HepG2 (cell line): ENCODE results near the gene GPATCH3. TPM values are rescaled to one million over a fixed set of nuclear protein-coding genes. Genes with fewer than 3 reads are reported as not detected.
A peak's percentile ranks its signal among the peaks of the same experiment; 100 is the strongest.

ENCODE experiments used
- ATAC-seq: fragments of 200-7000 bp; cut with Tn5 transposase; 3 replicates; pipeline ENCODE4 v1.9.1; 2020; ENCODE audit warnings: mild to moderate bottlenecking, moderate library complexity
- BruUV-seq: library from RNA; stranded (reverse); fragments of 400-500 nt; replicated peaks from 2 replicates; lab custom pipeline; 2021; lab: Mats Ljungman, UMichigan
- CTCF ChIA-PET: fragments of 300-600 bp; formaldehyde crosslinking; extraction: SDS; loops from one replicate; lab custom pipeline; 2021; ENCODE audit warnings: low total read pairs, inconsistent platforms, low intra/inter-chr PET ratio; lab: Yijun Ruan, JAX
- POLR2A ChIA-PET: fragments of 350-600 bp; sonication (Branson Sonifier 250); formaldehyde crosslinking; loops from one replicate; lab custom pipeline; 2020; ENCODE audit warnings: antibody characterized with exemption, inconsistent platforms; lab: Yijun Ruan, JAX
- DNase-seq: peaks from one replicate; pipeline ENCODE4 v3.0.0-alpha.2; 2015; ENCODE audit warnings: low spot score
- FAIRE-seq: peaks from 3 replicates; lab custom pipeline; 2011; peaks lifted over from hg19 to GRCh38; lab: Jason Lieb, UNC
- H2AFZ ChIP-seq: one replicate; pipeline ENCODE4 v1.6.1; 2011; ENCODE audit warnings: low read length, inconsistent platforms
- H3K27ac ChIP-seq: fragments of 300-600 bp; 3 replicates; pipeline ENCODE4 v1.8.0; 2011; ENCODE audit warnings: mixed run types, mild to moderate bottlenecking, mixed read lengths, low read length, inconsistent platforms; ENCODE audit not compliant: insufficient read depth; ENCODE audit errors: extremely low read length
- H3K27me3 ChIP-seq, 2 experiments: fragments of 200-600 bp in 1 of 2; 2 replicates in 1 of 2; 3 replicates in 1 of 2; pipeline versions ENCODE4 v1.6.0 to v1.8.0; 2011; ENCODE audit warnings: low read length in 2 of 2, mild to moderate bottlenecking in 2 of 2, moderate library complexity in 2 of 2, inconsistent platforms in 1 of 2; ENCODE audit not compliant: insufficient read depth in 2 of 2, control insufficient read depth in 1 of 2
- H3K36me3 ChIP-seq, 2 experiments: fragments of 200-600 bp in 1 of 2; replicated peaks in 1 of 2; 2 replicates in 1 of 2; 3 replicates in 1 of 2; pipeline versions ENCODE4 v1.5.1 to v1.8.0; 2011; ENCODE audit warnings: low read length in 2 of 2, inconsistent platforms in 1 of 2; ENCODE audit not compliant: insufficient read depth in 2 of 2, control insufficient read depth in 1 of 2
- H3K4me1 ChIP-seq: 2 replicates; pipeline ENCODE4 v1.5.1; 2012; ENCODE audit warnings: low read length, inconsistent platforms; ENCODE audit not compliant: insufficient read depth
- H3K4me2 ChIP-seq: 2 replicates; pipeline ENCODE4 v1.6.0; 2011; ENCODE audit warnings: low read depth, low read length, inconsistent platforms
- H3K4me3 ChIP-seq, 3 experiments: fragments of 200-600 bp in 1 of 3; sonication (generic), shearing (Covaris generic) in 1 of 3; replicated peaks in 1 of 3; 2 replicates each; pipeline ENCODE4 v1.5.1; 2011 to 2016; ENCODE audit warnings: low read length in 3 of 3, inconsistent platforms in 2 of 3, low read depth in 2 of 3, mild to moderate bottlenecking in 2 of 3, control low read depth in 1 of 3, mixed read lengths in 1 of 3; ENCODE audit not compliant: insufficient read depth in 1 of 3
- H3K79me2 ChIP-seq: one replicate; pipeline ENCODE4 v1.6.1; 2011; ENCODE audit warnings: low read length, inconsistent platforms; ENCODE audit not compliant: insufficient read depth
- H3K9ac ChIP-seq: 2 replicates; pipeline ENCODE4 v1.6.0; 2011; ENCODE audit warnings: mild to moderate bottlenecking, low read depth, low read length, inconsistent platforms; ENCODE audit not compliant: insufficient read depth
- H3K9me3 ChIP-seq: 2 replicates; pipeline ENCODE4 v1.5.1; 2012; ENCODE audit warnings: mild to moderate bottlenecking, low read length
- H4K20me1 ChIP-seq: 2 replicates; pipeline ENCODE4 v1.6.0; 2011; ENCODE audit warnings: inconsistent platforms, mild to moderate bottlenecking, low read length, moderate library complexity; ENCODE audit not compliant: insufficient read depth
- GLI4 ChIP-seq: sonication (generic); formaldehyde crosslinking; IDR thresholded peaks from 2 replicates; pipeline ENCODE4 v1.5.1; 2020; ENCODE audit warnings: missing genetic modification reagents, mild to moderate bottlenecking, moderate library complexity, borderline replicate concordance
- KDM5A ChIP-seq: fragments of 200-600 bp; sonication (generic); IDR thresholded peaks from 2 replicates; pipeline ENCODE4 v1.7.0; 2018; ENCODE audit warnings: antibody characterized with exemption, mild to moderate bottlenecking, low read length, borderline replicate concordance
- NCOA1 ChIP-seq: sonication (generic); formaldehyde crosslinking; IDR thresholded peaks from 2 replicates; pipeline ENCODE4 v1.9.0; 2021; ENCODE audit warnings: missing genetic modification reagents
- NFKBIZ ChIP-seq: IDR thresholded peaks from 2 replicates; pipeline ENCODE4 v1.6.1; 2018; ENCODE audit warnings: missing genetic modification reagents, missing compliant biosample characterization
- NFRKB ChIP-seq: fragments of 450-650 bp; IDR thresholded peaks from 2 replicates; pipeline ENCODE4 v1.6.1; 2017
- RBM39 ChIP-seq: fragments of 200-400 bp; formaldehyde crosslinking; IDR thresholded peaks from one replicate; pipeline ENCODE4 v1.6.1; 2018; ENCODE audit warnings: antibody characterized with exemption, mild to moderate bottlenecking, low read depth, low read length; ENCODE audit not compliant: poor library complexity, severe bottlenecking
- RFXAP ChIP-seq: sonication (generic); formaldehyde crosslinking; IDR thresholded peaks from 2 replicates; pipeline ENCODE4 v1.4.0; 2020; ENCODE audit warnings: missing genetic modification reagents, borderline replicate concordance
- SSRP1 ChIP-seq: IDR thresholded peaks from 2 replicates; pipeline ENCODE4 v1.6.1; 2016; ENCODE audit warnings: control low read depth
- STAT6 ChIP-seq: sonication (generic); formaldehyde crosslinking; IDR thresholded peaks from 2 replicates; pipeline ENCODE4 v1.4.0; 2020; ENCODE audit warnings: missing genetic modification reagents, mild to moderate bottlenecking, borderline replicate concordance
- XRCC5 ChIP-seq: fragments of 200-400 bp; formaldehyde crosslinking; optimal IDR thresholded peaks from 2 replicates; pipeline ENCODE3; 2017; ENCODE audit warnings: mild to moderate bottlenecking, low read length
- ZC3H13 ChIP-seq: sonication (generic); formaldehyde crosslinking; IDR thresholded peaks from 2 replicates; pipeline ENCODE4 v1.8.1; 2023; ENCODE audit warnings: mild to moderate bottlenecking, missing genetic modification reagents, moderate library complexity
- ZNF326 ChIP-seq: sonication (generic); formaldehyde crosslinking; IDR thresholded peaks from 2 replicates; pipeline ENCODE4 v1.4.0; 2020; ENCODE audit warnings: missing genetic modification reagents, borderline replicate concordance
- ZNF773 ChIP-seq: sonication (generic); formaldehyde crosslinking; IDR thresholded peaks from 2 replicates; pipeline ENCODE4 v1.4.0; 2020; ENCODE audit warnings: missing genetic modification reagents, borderline replicate concordance
- ZSCAN21 ChIP-seq: sonication (generic); formaldehyde crosslinking; IDR thresholded peaks from 2 replicates; pipeline ENCODE4 v1.8.0; 2022; ENCODE audit warnings: mild to moderate bottlenecking, missing genetic modification reagents, moderate library complexity, borderline replicate concordance
- WGBS: methylation state at CpG from one replicate; pipeline ENCODE4 v1.1.6; 2017; ENCODE audit warnings: low lambda C conversion rate; 5-methylcytosine and 5-hydroxymethylcytosine counted together
- in situ Hi-C: cut with HindIII; loops from 2 replicates; pipeline ENCODE4 v1.10.0; 2017; ENCODE audit warnings: low pct_unique_long_range_greater_than_20kb; ENCODE audit not compliant: extremely low pct_ligation_motif_present
- intact Hi-C: fragments of 100-400 bp; cut with micrococcal nuclease; formaldehyde crosslinking; loops from one replicate; pipeline ENCODE4 v1.10.0; 2022; ENCODE audit not compliant: unreplicated experiment
- polyA plus RNA-seq, 8 experiments: library from polyadenylated mRNA; depleted of rRNA in 3 of 8; stranded (reverse) in 7 of 8; unstranded in 1 of 8; fragments of >200 nt; fragmentation: Illumina TruSeq in 4 of 8; extraction: Trizol in 4 of 8; gene quantifications; 2 replicates each; pipeline versions ENCODE4 v1.2.1 to v1.2.3, GENCODE V29; 2011 to 2016; ENCODE audit warnings: low read depth in 4 of 8, missing spikeins in 1 of 8, mixed read lengths in 1 of 8; ENCODE audit not compliant: insufficient read depth in 1 of 8
- total RNA-seq, 5 experiments: library from RNA; depleted of rRNA; stranded (reverse); fragments of >200 nt; fragmentation: Illumina TruSeq; extraction: Trizol; gene quantifications; 2 replicates each; pipeline ENCODE4 v1.2.3, GENCODE V29; 2016; ENCODE audit warnings: low read depth in 1 of 5
- TF ChIP-seq, protein P1 (sequence below): sonication (generic); formaldehyde crosslinking; IDR thresholded peaks from 2 replicates; pipeline ENCODE4; 2020; ENCODE audit warnings: missing genetic modification reagents, mild to moderate bottlenecking, borderline replicate concordance
- TF ChIP-seq, protein P2 (sequence below): sonication (generic); formaldehyde crosslinking; IDR thresholded peaks from 2 replicates; pipeline ENCODE4 v1.5.0; 2020; ENCODE audit warnings: missing genetic modification reagents, mild to moderate bottlenecking, borderline replicate concordance
- TF ChIP-seq, protein P3 (sequence below): sonication (generic); formaldehyde crosslinking; IDR thresholded peaks from 2 replicates; pipeline ENCODE4 v1.8.1; 2023; ENCODE audit warnings: mild to moderate bottlenecking, missing genetic modification reagents

The GPATCH3 gene
- total and polyA plus RNA-seq, 2 of the 13 experiments (the other 11 are each of a cell fraction or from before 2014, with no cell fraction given): 8.3 to 11.0 TPM

GRCh38 chr1:26890467-26890796, 9.8 kb downstream of the GPATCH3 start:
- H3K4me2 ChIP-seq: peak overlapping the region; percentile 91
- H3K4me3 ChIP-seq: peak overlapping the region; percentile 80 to 99 (median 95); a peak in 5 of 6 replicates
- no peaks in the 10 kb centered on the region for H3K9me3 ChIP-seq
- no peaks in the 10 kb centered on the region for H3K27me3 ChIP-seq
- peaks cover 27% of the 10 kb centered on the region for H3K4me1 ChIP-seq
- no peak for FAIRE-seq
- no peaks in the 10 kb centered on the region for H4K20me1 ChIP-seq
- peak overlapping the region; percentile 89 for H3K9ac ChIP-seq
- H3K36me3 ChIP-seq: peaks cover 19 to 60% of the 10 kb centered on the region in 2 experiments; a peak in 4 of 5 replicates
- intact Hi-C loops: no loop called here
- no peak overlapping the region for H2AFZ ChIP-seq
- CTCF ChIA-PET: no interaction called here
- POLR2A ChIA-PET: interaction anchor here (0.6 to 3.0 kb wide), 28 partner anchors 9 to 192 kb away, joined by 3 to 65 read pairs (median 6); partner anchors contain the start of genes GPATCH3, KDF1, NR0B2 and TRNP1
- 24% methylated on average over 12 of the region's 12 CpGs for WGBS
- ATAC-seq: peak; percentile 48
- in situ Hi-C loops: no loop called here
- TSS peak; percentile 82 for BruUV-seq
- peaks cover 17% of the 10 kb centered on the region for H3K79me2 ChIP-seq
- no peak for DNase-seq
- H3K27ac ChIP-seq: peak overlapping the region; percentile 84
- TF ChIP-seq XRCC5 (no peak), NFKBIZ (0 out of 2 replicates have a peak, but pooled peaks have one; percentile 20), NCOA1 (CRISPR knock-in tag) (0 out of 2 replicates have a peak, but pooled peaks have one; percentile 6), KDM5A (no peak), GLI4 (0 out of 2 replicates have a peak, but pooled peaks have one; percentile 19), ZNF773 (CRISPR knock-in tag) (no peak), ZNF326 (no peak), SSRP1 (CRISPR knock-in tag) (no peak), RFXAP (CRISPR knock-in tag) (no peak), ZC3H13 (no peak), NFRKB (no peak), RBM39 (peak; percentile 16), STAT6 (no peak), ZSCAN21 (0 out of 2 replicates have a peak, but pooled peaks have one; percentile 3)
- TF ChIP-seq, protein P1, sequence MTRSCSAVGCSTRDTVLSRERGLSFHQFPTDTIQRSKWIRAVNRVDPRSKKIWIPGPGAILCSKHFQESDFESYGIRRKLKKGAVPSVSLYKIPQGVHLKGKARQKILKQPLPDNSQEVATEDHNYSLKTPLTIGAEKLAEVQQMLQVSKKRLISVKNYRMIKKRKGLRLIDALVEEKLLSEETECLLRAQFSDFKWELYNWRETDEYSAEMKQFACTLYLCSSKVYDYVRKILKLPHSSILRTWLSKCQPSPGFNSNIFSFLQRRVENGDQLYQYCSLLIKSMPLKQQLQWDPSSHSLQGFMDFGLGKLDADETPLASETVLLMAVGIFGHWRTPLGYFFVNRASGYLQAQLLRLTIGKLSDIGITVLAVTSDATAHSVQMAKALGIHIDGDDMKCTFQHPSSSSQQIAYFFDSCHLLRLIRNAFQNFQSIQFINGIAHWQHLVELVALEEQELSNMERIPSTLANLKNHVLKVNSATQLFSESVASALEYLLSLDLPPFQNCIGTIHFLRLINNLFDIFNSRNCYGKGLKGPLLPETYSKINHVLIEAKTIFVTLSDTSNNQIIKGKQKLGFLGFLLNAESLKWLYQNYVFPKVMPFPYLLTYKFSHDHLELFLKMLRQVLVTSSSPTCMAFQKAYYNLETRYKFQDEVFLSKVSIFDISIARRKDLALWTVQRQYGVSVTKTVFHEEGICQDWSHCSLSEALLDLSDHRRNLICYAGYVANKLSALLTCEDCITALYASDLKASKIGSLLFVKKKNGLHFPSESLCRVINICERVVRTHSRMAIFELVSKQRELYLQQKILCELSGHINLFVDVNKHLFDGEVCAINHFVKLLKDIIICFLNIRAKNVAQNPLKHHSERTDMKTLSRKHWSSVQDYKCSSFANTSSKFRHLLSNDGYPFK (CRISPR knock-in tag): 0 out of 2 replicates have a peak, but pooled peaks have one; percentile 5
- TF ChIP-seq, protein P2, sequence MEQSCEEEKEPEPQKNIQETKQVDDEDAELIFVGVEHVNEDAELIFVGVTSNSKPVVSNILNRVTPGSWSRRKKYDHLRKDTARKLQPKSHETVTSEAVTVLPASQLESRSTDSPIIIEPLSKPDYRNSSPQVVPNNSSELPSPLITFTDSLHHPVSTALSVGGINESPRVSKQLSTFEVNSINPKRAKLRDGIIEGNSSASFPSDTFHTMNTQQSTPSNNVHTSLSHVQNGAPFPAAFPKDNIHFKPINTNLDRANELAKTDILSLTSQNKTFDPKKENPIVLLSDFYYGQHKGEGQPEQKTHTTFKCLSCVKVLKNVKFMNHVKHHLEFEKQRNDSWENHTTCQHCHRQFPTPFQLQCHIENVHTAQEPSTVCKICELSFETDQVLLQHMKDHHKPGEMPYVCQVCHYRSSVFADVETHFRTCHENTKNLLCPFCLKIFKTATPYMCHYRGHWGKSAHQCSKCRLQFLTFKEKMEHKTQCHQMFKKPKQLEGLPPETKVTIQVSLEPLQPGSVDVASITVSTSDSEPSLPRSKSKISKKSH: no peak; the same call in 1 of the 2 replicates
- TF ChIP-seq, protein P3, sequence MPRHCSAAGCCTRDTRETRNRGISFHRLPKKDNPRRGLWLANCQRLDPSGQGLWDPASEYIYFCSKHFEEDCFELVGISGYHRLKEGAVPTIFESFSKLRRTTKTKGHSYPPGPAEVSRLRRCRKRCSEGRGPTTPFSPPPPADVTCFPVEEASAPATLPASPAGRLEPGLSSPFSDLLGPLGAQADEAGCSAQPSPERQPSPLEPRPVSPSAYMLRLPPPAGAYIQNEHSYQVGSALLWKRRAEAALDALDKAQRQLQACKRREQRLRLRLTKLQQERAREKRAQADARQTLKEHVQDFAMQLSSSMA (CRISPR knock-in tag): no peak
